Astrocyte (in vitro differentiated cells and primary cell): ENCODE data around the gene KRTAP20-1. TPM values are rescaled to one million over a fixed set of nuclear protein-coding genes. Genes with fewer than 3 reads are reported as not detected.

Experiments used
- DNase-seq: peaks from one replicate; pipeline ENCODE4 v3.0.0-alpha.2; 2010; ENCODE audit warnings: low read depth
- FAIRE-seq: peaks from 2 replicates; lab custom pipeline; 2011; peaks lifted over from hg19 to GRCh38; lab: Jason Lieb, UNC
- H2AFZ ChIP-seq: 2 replicates; pipeline ENCODE4 v1.6.0; 2012; ENCODE audit warnings: low read depth, low read length, inconsistent platforms
- H3K27ac ChIP-seq: 2 replicates; pipeline ENCODE4 v1.5.1; 2011; ENCODE audit warnings: low read depth, low read length, inconsistent platforms
- H3K27me3 ChIP-seq: 2 replicates; pipeline ENCODE4 v1.6.0; 2011; ENCODE audit warnings: low read length, inconsistent platforms; ENCODE audit not compliant: insufficient read depth
- H3K36me3 ChIP-seq: 2 replicates; pipeline ENCODE4 v1.5.1; 2011; ENCODE audit warnings: low read length, inconsistent platforms; ENCODE audit not compliant: insufficient read depth
- H3K4me1 ChIP-seq: 2 replicates; pipeline ENCODE4 v1.5.1; 2011; ENCODE audit warnings: low read length, inconsistent platforms; ENCODE audit not compliant: insufficient read depth
- H3K4me2 ChIP-seq: 2 replicates; pipeline ENCODE4 v1.6.0; 2012; ENCODE audit warnings: low read length, inconsistent platforms
- H3K4me3 ChIP-seq: 2 replicates; pipeline ENCODE4 v1.5.1; 2011; ENCODE audit warnings: low read depth, mild to moderate bottlenecking, low read length, inconsistent platforms; ENCODE audit not compliant: insufficient read depth
- H3K79me2 ChIP-seq: 2 replicates; pipeline ENCODE4 v1.6.0; 2012; ENCODE audit warnings: mild to moderate bottlenecking, low read length, inconsistent platforms; ENCODE audit not compliant: insufficient read depth
- H3K9ac ChIP-seq: 2 replicates; pipeline ENCODE4 v1.6.0; 2012; ENCODE audit warnings: mild to moderate bottlenecking, low read length, inconsistent platforms
- H3K9me3 ChIP-seq: 2 replicates; pipeline ENCODE4 v1.5.1; 2012; ENCODE audit warnings: low read depth, mild to moderate bottlenecking, low read length, inconsistent platforms; ENCODE audit not compliant: insufficient read depth
- H4K20me1 ChIP-seq: 2 replicates; pipeline ENCODE4 v1.6.0; 2012; ENCODE audit warnings: low read length, inconsistent platforms; ENCODE audit not compliant: insufficient read depth
- H3K27ac Mint-ChIP-seq: one replicate; pipeline ENCODE4 v1.8.0; 2021; ENCODE audit warnings: mild to moderate bottlenecking, mixed read lengths; ENCODE audit not compliant: unreplicated experiment
- H3K27me3 Mint-ChIP-seq: one replicate; pipeline ENCODE4 v1.8.0; 2021; ENCODE audit warnings: low read depth, mixed read lengths; ENCODE audit not compliant: unreplicated experiment
- H3K36me3 Mint-ChIP-seq: one replicate; pipeline ENCODE4 v1.8.0; 2021; ENCODE audit warnings: low read depth, mixed read lengths; ENCODE audit not compliant: unreplicated experiment
- H3K4me1 Mint-ChIP-seq: one replicate; pipeline ENCODE4 v1.8.0; 2021; ENCODE audit warnings: low read depth, mixed read lengths; ENCODE audit not compliant: unreplicated experiment
- H3K4me3 Mint-ChIP-seq: one replicate; pipeline ENCODE4 v1.8.0; 2021; ENCODE audit warnings: mild to moderate bottlenecking, moderate library complexity, mixed read lengths; ENCODE audit not compliant: unreplicated experiment
- H3K9me3 Mint-ChIP-seq: one replicate; pipeline ENCODE4 v1.8.0; 2021; ENCODE audit warnings: mild to moderate bottlenecking, mixed read lengths; ENCODE audit not compliant: unreplicated experiment
- CTCF ChIP-seq: IDR thresholded peaks from 2 replicates; pipeline ENCODE4 v1.5.1; 2011; ENCODE audit warnings: low read depth, mild to moderate bottlenecking, inconsistent platforms, low read length, moderate library complexity; ENCODE audit not compliant: insufficient read depth
- EZH2 ChIP-seq: IDR thresholded peaks from 2 replicates; pipeline ENCODE4 v1.6.1; 2012; ENCODE audit warnings: mild to moderate bottlenecking, low read length, inconsistent platforms; ENCODE audit not compliant: insufficient read depth
- total RNA-seq: library from RNA; stranded (reverse); gene quantifications from 2 replicates; pipeline ENCODE4 v1.2.1, GENCODE V29; 2021

KRTAP20-1 gene
- total RNA-seq, 1 donor from 2014 or later = not detected

- Histone ChIP-seq H3K27me3 (no peaks in the 10 kb centered on the region), H3K4me1 (no peaks in the 10 kb centered on the region), H3K4me3 (no peak overlapping the region), H3K79me2 (no peaks in the 10 kb centered on the region), H3K9ac (no peak overlapping the region), H3K9me3 (no peaks in the 10 kb centered on the region), H3K27ac (no peak overlapping the region), H3K4me2 (no peak overlapping the region), H2AFZ (no peak overlapping the region), H3K36me3 (no peaks in the 10 kb centered on the region), H4K20me1 (no peaks in the 10 kb centered on the region)
- H3K36me3 Mint-ChIP-seq = no peaks in the 10 kb centered on the region
- DNase-seq (no peak), FAIRE-seq (no peak)
- no peak overlapping the region for H3K4me3 Mint-ChIP-seq
- TF ChIP-seq CTCF (no peak), EZH2 (no peak)
- H3K27ac Mint-ChIP-seq = no peak overlapping the region
- no peaks in the 10 kb centered on the region for H3K27me3 Mint-ChIP-seq
- no peaks in the 10 kb centered on the region for H3K9me3 Mint-ChIP-seq
- no peaks in the 10 kb centered on the region for H3K4me1 Mint-ChIP-seq
Observed at GRCh38 chr21:30638686-30639085, 22.5 kb downstream of the KRTAP20-1 start.

GRCh38 chr21:30642564-30642963 lies 26.3 kb downstream of the KRTAP20-1 start, which contains the start of gene KRTAP20-3:
Gene KRTAP20-3 (plus strand): TSS chr21:30642864.
- Histone ChIP-seq H4K20me1 (no peaks in the 10 kb centered on the region), H3K79me2 (no peaks in the 10 kb centered on the region), H3K27me3 (no peaks in the 10 kb centered on the region), H3K36me3 (no peaks in the 10 kb centered on the region), H3K4me2 (no peak within 1 kb of the TSS), H3K9ac (no peak within 1 kb of the TSS), H2AFZ (no peak within 1 kb of the TSS), H3K9me3 (no peaks in the 10 kb centered on the region), H3K27ac (no peak within 1 kb of the TSS), H3K4me3 (no peak within 1 kb of the TSS), H3K4me1 (no peaks in the 10 kb centered on the region)
- FAIRE-seq (no peak), DNase-seq (no peak)
- no peaks in the 10 kb centered on the region for H3K4me1 Mint-ChIP-seq
- no peak within 1 kb of the TSS for H3K4me3 Mint-ChIP-seq
- TF ChIP-seq CTCF (no peak), EZH2 (no peak)
- H3K27ac Mint-ChIP-seq = no peak within 1 kb of the TSS
- no peaks in the 10 kb centered on the region for H3K27me3 Mint-ChIP-seq
- no peaks in the 10 kb centered on the region for H3K36me3 Mint-ChIP-seq
- no peaks in the 10 kb centered on the region for H3K9me3 Mint-ChIP-seq

GRCh38 chr21:30646904-30647414 lies 30.7 kb downstream of the KRTAP20-1 start:
- Histone ChIP-seq H3K9ac (no peak overlapping the region), H4K20me1 (no peaks in the 10 kb centered on the region), H3K4me3 (no peak overlapping the region), H3K27me3 (no peaks in the 10 kb centered on the region), H3K4me2 (no peak overlapping the region), H3K27ac (no peak overlapping the region), H2AFZ (no peak overlapping the region), H3K9me3 (no peaks in the 10 kb centered on the region), H3K36me3 (no peaks in the 10 kb centered on the region), H3K4me1 (no peaks in the 10 kb centered on the region), H3K79me2 (no peaks in the 10 kb centered on the region)
- Mint-ChIP-seq H3K4me3 (no peak overlapping the region), H3K9me3 (no peaks in the 10 kb centered on the region), H3K36me3 (no peaks in the 10 kb centered on the region), H3K27me3 (no peaks in the 10 kb centered on the region), H3K27ac (no peak overlapping the region), H3K4me1 (no peaks in the 10 kb centered on the region)
- TF ChIP-seq CTCF (no peak), EZH2 (no peak)
- DNase-seq (no peak), FAIRE-seq (no peak)
